RWPE2 (cell line): ENCODE measurements around the gene NAA80.
A peak's percentile ranks its signal among the peaks of the same experiment; 100 is the strongest.

Source experiments
- ATAC-seq: fragments of 200-7000 bp; cut with Tn5 transposase; 3 replicates; pipeline ENCODE4 v1.9.1; 2021; ENCODE audit warnings: low read depth
- DNase-seq: peaks from one replicate; pipeline ENCODE4 v3.0.0-alpha.2; 2020; ENCODE audit warnings: low spot score
- H3K27ac ChIP-seq: fragments of 450-650 bp; 2 replicates; pipeline ENCODE4 v1.5.1; 2017; ENCODE audit warnings: mild to moderate bottlenecking; ENCODE audit not compliant: poor library complexity, severe bottlenecking
- H3K27me3 ChIP-seq: fragments of 250-450 bp; sonication (Bioruptor Pico); 2 replicates; pipeline ENCODE4 v1.5.1; 2021; ENCODE audit warnings: mild to moderate bottlenecking, moderate library complexity; ENCODE audit not compliant: insufficient read depth, poor library complexity, severe bottlenecking
- H3K36me3 ChIP-seq: fragments of 250-450 bp; sonication (Bioruptor Pico); 2 replicates; pipeline ENCODE4 v1.5.1; 2020; ENCODE audit warnings: low read depth, mild to moderate bottlenecking, moderate library complexity
- H3K4me1 ChIP-seq: fragments of 250-450 bp; sonication (Bioruptor Pico); 2 replicates; pipeline ENCODE4 v1.5.1; 2021; ENCODE audit warnings: mild to moderate bottlenecking, moderate library complexity; ENCODE audit not compliant: insufficient read depth, poor library complexity, severe bottlenecking
- H3K4me3 ChIP-seq: fragments of 250-450 bp; sonication (Bioruptor Pico); 2 replicates; pipeline ENCODE4 v1.5.1; 2021; ENCODE audit warnings: mild to moderate bottlenecking, moderate library complexity; ENCODE audit not compliant: severe bottlenecking
- H3K9me3 ChIP-seq: fragments of 250-450 bp; sonication (Bioruptor Pico); 2 replicates; pipeline ENCODE4 v1.5.1; 2021; ENCODE audit warnings: mild to moderate bottlenecking, moderate library complexity; ENCODE audit not compliant: severe bottlenecking
- CTCF ChIP-seq: fragments of 450-650 bp; IDR thresholded peaks from one replicate; pipeline ENCODE4 v1.5.1; 2017; ENCODE audit warnings: mild to moderate bottlenecking, moderate library complexity; ENCODE audit not compliant: poor library complexity, severe bottlenecking

NAA80 gene

GRCh38 chr3:50271314-50271936 lies 27.8 kb downstream of the NAA80 start:
- H3K27ac ChIP-seq: peak overlapping the region; percentile 93

GRCh38 chr3:50270422-50271224 lies 28.6 kb downstream of the NAA80 start:
- Histone ChIP-seq H3K9me3 (no peaks in the 10 kb centered on the region), H3K4me1 (peaks cover 26% of the 10 kb centered on the region), H3K4me3 (peak overlapping the region; percentile 45), H3K27me3 (no peaks in the 10 kb centered on the region), H3K36me3 (peaks cover 36% of the 10 kb centered on the region), H3K27ac (peak overlapping the region; percentile 93)
- peak; percentile 3; the same call in 2 of the 3 replicates for ATAC-seq
- no peak for TF ChIP-seq CTCF
- DNase-seq: no peak

More at GRCh38 chr3:50271314-50271936, 27.8 kb downstream of the NAA80 start:
- Histone ChIP-seq H3K36me3 (peaks cover 41% of the 10 kb centered on the region), H3K9me3 (no peaks in the 10 kb centered on the region), H3K27me3 (no peaks in the 10 kb centered on the region), H3K4me1 (peaks cover 25% of the 10 kb centered on the region), H3K4me3 (no peak overlapping the region)
- no peak for DNase-seq
- no peak for ATAC-seq
- no peak for TF ChIP-seq CTCF

GRCh38 chr3:50269977-50270413 lies 29.2 kb downstream of the NAA80 start:
- Histone ChIP-seq H3K27me3 (no peaks in the 10 kb centered on the region), H3K4me1 (peaks cover 32% of the 10 kb centered on the region), H3K4me3 (peak overlapping the region; percentile 45), H3K27ac (peak overlapping the region; percentile 93), H3K36me3 (peaks cover 32% of the 10 kb centered on the region), H3K9me3 (no peaks in the 10 kb centered on the region)
- peak; percentile 8; the same call in 1 of the 3 replicates for ATAC-seq
- no peak for TF ChIP-seq CTCF
- peak; percentile 69 for DNase-seq

- H3K4me1 ChIP-seq: peaks cover 37% of the 10 kb centered on the region
- DNase-seq (no peak), ATAC-seq (no peak)
- H3K4me3 ChIP-seq: peak overlapping the region; percentile 45
- H3K27ac ChIP-seq: peak overlapping the region; percentile 93
- H3K27me3 ChIP-seq: no peaks in the 10 kb centered on the region
- H3K9me3 ChIP-seq: no peaks in the 10 kb centered on the region
- no peak for TF ChIP-seq CTCF
- H3K36me3 ChIP-seq: peaks cover 27% of the 10 kb centered on the region
Measured at GRCh38 chr3:50269460-50269859, 29.7 kb downstream of the NAA80 start.
